ENCODE data around the gene GIMAP4.
"Not testable (repeated sequence)": the region's sequence is repeated elsewhere in the genome, so short reads cannot be mapped to it uniquely, and the experiment has no call there.

Gene GIMAP4

DNA sequence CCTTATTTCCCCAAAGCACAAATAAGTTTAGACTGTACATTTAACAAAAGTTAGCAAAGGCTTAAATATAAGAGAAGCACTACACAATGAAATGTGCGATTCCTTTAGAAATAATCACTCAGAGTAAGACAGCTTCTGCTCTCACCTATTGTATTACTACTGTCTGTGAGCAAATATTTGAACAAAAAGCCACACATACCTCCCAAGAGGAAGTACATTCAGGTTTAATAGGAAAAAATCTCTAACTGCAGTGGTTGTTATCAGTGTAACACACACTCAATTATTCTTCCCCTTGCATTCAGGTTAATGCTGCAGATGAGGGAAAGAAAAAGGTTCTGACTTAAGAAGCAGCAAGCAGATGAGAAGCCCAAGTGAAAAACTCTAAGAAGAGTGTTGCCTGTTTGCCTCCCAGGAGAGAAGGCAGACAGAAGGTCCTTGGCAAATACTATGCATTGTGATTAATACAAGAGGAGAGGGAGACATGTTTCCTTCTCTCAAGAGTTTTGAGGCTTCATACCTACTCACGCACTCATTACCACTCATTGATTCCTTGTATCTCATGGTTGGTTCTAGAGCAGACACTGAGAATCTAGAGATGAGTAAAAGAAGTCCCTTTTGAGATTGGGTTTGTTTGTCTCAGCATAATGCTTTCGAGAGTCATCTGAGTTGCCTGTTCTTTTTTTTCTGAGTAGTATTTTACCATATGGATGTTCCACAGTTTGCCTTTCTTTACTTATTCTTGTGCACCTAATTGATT, 13.6 kb downstream of the GIMAP4 start:
- no peak for DNase-seq

DNA sequence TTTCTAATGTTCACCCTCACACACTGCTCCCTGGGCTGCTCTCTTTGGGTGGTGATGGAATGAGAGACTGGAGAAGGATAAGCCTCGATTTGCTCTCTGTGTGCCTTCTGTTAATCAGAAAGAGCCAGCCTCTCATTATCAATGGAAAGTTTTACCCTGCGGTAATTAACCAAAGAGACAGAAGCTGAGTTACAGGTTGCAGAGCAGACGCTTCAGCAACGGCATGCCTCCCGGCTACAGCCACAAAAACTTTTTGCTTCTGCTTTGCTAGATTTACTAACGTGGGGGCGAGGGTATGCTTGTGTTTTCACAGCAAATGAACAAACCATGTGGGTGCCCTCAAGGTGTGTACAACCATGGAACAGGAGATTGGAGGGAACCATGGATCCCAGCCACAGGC, 18.0 kb downstream of the GIMAP4 start:
- DNase-seq = no peak

DNA sequence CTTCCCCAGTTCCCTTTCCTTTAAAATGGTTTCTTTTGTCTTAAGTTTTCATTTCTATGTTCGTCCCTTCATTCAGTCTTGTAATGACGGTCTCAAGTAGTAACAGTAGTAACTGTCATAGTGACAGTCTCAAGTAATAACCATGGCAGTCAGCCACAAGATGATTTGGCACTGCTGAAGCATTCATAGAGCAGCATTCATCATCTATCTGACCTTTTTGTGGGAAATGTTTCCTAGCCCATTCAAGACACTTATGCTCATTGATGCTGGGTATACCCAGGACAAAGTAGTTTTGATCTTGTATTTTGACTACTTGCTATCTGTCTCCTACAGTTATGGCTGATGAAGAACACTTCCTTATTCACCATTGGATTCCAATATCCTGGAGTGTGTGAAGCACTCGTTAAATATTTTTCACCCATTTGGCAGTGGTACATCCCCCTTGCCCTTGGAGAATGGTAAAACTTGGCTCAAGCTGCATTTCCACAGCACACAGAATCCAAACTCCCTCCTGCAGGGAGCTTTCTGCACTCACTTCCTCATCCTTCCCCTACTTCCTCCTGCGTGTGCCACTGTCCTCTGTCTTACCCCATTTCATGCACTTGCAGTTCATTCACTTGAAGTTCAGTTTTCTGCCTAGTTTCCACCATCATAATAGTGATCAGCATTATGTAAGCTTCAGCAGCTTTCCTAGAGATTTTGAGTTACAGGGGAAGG, 19.0 kb downstream of the GIMAP4 start:
- no peak for DNase-seq

DNA sequence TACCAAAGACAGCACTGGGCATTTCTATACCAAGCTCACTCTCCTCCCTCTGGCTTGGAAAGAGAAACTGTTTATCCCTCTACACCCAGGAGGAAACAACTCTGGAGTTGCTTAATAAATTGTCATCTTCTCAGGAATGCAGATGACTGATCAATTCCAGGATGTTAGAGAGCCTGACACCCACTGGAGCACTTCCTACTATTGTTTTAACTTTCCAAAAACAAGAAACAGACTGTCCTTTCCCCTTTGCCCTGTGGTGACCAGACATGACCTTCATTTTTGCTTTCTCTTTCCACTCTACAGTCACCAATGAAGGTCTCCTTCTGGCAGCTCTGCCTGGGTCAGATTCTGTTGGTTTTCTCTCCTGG, 19.6 kb downstream of the GIMAP4 start:
- no peak for DNase-seq

DNA sequence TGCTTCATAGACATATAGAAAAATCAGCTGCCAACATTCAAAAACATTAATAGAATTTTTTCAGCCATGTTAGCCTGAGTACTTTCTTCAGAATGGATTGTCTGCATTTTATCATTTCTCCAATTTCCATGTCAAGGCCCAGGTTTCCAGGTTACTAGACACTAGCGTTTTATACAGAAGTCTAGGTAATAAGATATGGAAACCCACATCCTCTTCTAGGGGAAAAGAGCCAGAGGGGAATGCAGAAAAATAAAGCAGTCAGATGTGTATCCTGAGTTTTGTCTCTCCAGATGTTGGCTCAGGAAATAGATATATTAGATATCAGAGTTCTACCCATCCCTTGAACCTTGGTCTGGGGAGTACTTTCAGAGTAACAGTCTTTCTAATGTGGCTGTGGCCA, 20.4 kb downstream of the GIMAP4 start:
- no peak for DNase-seq

DNA sequence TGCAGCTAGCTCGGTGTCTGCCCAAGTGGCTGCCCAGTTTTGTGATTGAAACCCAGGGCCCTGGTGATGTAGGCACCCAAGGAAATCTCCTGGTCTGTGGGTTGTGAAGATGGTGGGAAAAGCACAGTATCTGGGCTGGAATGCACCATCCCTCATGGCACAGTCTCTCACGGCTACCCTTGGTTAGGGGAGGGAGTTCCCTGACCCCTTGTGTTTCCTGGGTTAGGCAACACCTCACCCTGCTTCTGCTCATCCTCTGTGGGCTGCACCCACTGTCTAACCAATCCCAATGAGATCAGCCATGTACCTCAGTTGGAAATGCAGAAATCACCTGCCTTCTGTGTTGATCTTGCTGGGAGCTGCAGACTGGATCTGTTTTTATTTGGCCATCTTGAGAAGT, 27.6 kb downstream of the GIMAP4 start:
- no peak for DNase-seq

DNA sequence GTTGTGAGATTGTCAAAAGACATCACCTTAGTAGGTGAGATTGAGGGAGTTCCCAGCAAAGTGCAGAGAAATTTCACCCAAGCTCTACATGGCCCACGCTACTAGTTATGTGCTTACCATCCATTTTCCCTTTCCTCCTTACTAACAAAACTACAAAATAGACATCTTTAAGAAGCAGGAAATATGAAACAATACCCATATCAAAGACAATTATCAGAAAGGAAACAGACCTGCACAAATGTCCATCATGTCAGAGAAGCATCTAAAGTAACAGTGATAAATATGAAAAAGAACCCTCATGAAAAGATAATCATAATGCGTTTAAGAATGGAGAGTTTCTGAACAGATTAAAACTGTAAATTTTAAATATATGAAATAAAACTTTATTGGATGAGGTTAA, 28.2 kb downstream of the GIMAP4 start:
- no peak for DNase-seq

DNA sequence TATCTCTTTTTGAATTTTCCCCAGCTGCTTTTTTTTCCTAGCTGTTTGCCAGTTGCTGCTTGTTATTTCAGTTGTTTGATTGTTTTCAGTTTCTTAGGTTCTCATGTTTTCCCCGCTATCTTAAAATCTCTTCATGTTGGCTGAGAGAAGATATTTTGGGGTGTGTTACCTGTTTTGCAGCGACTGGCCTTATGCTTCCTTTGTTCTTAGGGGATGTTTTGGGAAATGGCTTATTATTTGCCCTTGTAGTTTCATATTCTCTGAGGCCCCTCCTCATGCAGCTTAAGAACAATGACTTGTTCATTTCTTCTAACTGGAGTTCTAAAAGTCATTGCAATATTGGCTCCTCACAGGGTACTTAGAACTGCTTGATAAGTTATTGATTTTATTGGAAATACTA, 36.4 kb downstream of the GIMAP4 start:
- not testable (repeated sequence) for DNase-seq

DNA sequence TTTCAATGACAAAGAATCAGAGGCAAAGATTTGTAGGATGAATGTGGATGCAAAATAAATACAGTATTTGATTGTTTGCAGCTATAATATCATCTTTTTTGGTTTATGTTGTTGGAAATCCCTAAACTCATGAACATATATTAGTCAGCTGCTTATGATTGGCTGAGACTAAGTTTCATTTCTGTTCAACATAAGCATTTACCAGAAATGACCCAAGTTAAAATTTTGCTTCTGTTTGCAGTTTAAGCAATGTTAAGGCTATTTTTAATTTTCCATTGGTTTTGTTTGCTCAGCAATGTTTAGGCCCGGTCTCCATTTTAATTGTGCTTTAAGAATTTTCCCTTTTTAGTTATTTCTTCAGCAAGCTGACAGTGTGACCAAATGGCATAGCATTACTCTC, 43.0 kb downstream of the GIMAP4 start:
- DNase-seq = no peak

DNA sequence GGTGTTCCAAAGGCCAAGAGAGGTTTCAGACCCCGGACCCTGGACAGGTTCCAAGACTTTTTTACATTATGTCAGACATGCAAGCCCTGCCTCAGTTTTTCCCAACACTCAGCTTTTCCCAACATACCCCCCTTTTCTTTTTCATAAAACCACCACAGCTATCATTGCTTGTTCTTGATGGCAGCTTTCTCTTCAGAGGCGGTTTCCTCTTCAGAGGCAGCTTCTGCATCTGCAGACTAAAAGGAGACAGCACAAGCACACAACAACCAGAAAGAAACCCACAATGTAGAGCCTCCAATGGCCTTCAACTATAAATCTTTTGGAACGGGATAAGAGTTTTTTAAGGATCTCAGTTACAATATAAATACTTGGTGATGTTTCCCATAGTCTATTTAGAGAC, 45.7 kb downstream of the GIMAP4 start:
- DNase-seq = no peak

DNA sequence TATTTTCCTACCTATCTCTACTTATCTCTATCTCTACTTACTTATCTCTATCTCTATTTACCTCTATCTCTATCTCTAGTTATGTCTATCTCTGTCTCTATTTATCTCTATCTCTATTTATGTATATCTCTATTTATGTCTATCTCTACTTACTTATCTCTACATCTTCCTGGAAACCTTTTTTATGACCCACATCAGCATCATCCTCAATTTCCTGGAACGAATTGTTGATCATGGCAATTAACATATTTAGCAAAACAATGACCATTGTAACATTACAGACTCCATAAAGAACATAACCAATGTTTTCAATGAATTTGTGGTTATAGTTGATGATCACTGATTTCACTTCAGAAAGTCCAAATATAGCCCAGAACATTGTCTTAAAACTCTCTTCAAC, 46.7 kb downstream of the GIMAP4 start:
- DNase-seq = no peak

DNA sequence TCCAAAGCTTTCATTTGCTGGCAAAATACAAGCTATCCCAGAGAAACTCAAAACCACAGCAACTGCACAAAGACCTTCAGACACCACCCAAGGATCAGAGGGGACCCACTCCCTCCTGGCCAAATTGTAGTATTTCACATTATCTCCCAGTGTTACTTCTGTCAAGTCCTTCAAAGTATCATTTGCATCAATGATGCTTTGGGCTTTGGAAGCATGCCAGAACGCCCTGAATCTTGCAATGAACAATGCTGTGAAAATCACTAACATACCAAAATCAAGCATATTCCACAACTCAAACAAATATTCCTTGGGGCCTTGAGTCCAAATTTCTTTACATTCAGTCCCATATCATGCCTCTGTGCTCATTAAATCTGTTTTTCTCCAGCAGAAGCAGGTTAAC, 47.2 kb downstream of the GIMAP4 start:
- DNase-seq = not testable (repeated sequence)

DNA sequence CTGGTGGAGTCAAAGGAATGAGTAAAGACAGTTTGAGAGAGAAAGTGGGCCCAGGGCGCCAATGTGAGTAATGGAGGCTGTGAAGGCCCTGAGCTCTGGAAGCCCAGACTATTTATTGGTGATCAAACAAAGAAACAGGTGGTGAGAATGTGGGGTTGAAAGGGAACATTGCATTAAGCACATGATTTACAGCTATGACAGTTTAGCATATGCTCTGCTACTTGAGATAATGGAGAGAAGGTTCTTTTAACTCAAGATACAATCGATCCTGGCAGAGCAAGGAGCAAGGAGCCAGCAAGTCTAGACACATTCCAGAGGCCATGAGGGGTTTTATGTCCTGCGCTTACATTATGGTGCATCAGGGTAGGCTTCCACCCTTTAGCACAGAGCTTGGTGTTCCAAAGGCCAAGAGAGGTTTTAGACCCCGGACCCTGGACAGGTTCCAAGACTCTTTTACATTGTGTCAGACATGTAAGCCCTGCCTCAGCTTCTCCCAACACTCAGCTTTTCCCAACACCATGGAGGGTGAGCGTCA, 48.1 kb downstream of the GIMAP4 start:
- not testable (repeated sequence) for DNase-seq

DNA sequence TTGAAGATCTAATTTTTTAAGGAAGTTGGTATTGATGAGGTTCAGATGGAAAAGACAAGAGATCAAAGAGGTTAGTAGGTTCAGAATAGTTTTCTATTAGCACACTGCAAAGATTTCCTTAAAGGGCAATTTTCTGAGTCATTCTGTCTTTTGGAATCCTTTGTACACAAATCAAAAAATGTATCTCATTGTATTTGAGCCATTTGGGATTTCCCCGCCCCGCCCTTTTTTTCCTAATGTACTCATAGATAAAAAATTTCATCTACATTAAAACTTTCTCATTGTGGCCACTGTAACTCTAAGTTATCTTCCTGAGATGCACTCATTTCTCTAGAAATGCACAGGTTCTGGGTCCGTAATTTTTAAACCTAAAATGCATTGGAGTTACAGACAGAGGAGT, 52.9 kb downstream of the GIMAP4 start:
- DNase-seq = no peak

DNA sequence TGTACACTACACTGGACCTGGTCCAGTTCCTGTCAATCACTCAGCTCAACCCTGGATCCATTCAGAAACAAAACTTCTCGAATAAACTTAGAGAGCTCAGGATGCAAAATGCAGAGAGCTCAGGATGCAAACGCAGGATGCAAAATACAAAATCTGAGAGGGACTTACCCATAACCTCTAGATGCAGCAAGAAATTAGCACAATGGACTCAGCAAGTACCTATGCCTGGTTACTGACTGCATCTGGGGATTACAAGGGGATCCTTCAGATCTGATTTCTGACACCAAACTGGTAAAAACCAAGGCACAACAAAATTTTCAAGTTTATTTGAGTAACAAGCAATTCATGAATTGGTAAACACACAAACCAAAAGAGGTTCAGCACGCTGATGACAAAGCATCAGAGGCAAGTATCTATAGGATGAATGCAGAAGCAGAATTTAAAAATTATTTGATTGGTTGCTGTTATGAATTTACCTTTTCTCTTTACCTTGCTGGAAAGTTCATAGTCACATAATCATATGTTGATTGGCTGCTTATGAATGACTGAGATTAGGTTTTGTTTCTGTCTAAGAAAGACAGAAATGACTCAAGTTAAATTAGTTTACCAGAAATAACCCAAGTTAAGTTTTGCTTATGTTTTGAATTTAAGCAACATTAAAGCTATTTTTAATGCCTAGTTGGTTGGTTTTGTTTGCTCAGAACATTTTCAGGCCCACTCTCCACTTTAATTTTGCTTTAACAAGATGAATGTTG, 53.6 kb downstream of the GIMAP4 start:
- no peak for DNase-seq

DNA sequence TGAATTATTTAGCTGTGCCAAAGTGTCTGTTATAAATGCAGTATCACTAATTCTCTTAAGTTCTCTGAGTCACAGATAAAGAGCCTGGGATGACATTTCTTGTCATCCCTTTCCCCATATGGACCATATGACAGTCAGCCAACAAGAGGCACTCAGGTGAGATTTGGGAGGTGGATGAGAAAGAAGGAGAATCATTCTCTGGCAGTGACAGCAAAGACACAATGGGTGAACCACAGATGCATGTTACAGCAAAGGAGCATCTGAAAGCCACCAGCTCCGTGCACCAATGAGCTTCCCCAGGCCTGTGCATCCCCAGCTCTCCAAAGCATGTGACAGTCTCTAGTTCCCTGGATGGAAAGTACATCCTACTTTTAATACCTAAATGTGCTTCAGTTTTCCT, 54.2 kb downstream of the GIMAP4 start:
- DNase-seq = no peak

Measured in activated effector memory CD4-positive, alpha-beta T cell treated with Interleukin-2 at 50 U/mL for 16 hours (primary cell).